ENCODE results near the gene LGALS3BP.

- no peak for TF ChIP-seq CTCF (IDR thresholded peaks at IDR 0.05)
- TF ChIP-seq POLR2A (IDR thresholded peaks at IDR 0.05): no peak
Measured at GRCh38 chr17:78963378-78963777, 16.3 kb downstream of the LGALS3BP start.
